Bronchial epithelial cell (primary cell): ENCODE measurements around the gene HYAL3. TPM values are rescaled to one million over a fixed set of nuclear protein-coding genes. Genes with fewer than 3 reads are reported as not detected.

Source experiments
- DNase-seq: peaks from one replicate; pipeline ENCODE4 v3.0.0-alpha.2; 2010; ENCODE audit warnings: low read depth
- FAIRE-seq: peaks from 2 replicates; lab custom pipeline; 2011; peaks lifted over from hg19 to GRCh38; lab: Jason Lieb, UNC
- H3K27me3 ChIP-seq: 2 replicates; pipeline ENCODE4 v1.5.1; 2011; ENCODE audit warnings: low read length; ENCODE audit not compliant: control insufficient read depth, insufficient read depth
- H3K36me3 ChIP-seq: 2 replicates; pipeline ENCODE4 v1.5.1; 2011; ENCODE audit warnings: low read length; ENCODE audit not compliant: control insufficient read depth, insufficient read depth
- H3K4me3 ChIP-seq: 2 replicates; pipeline ENCODE4 v1.5.1; 2011; ENCODE audit warnings: mild to moderate bottlenecking, low read depth, low read length, control low read depth
- CTCF ChIP-seq: IDR thresholded peaks from 2 replicates; pipeline ENCODE4 v1.5.1; 2011; ENCODE audit warnings: mild to moderate bottlenecking, moderate library complexity, low read length, control low read depth, inconsistent platforms; ENCODE audit not compliant: insufficient read depth, severe bottlenecking
- total RNA-seq: library from RNA; depleted of rRNA; stranded (reverse); fragments of >200 nt; gene quantifications from 2 replicates; pipeline ENCODE4 v1.2.1, GENCODE V29; 2014

HYAL3 gene
- total RNA-seq, 1 donor from 2014 or later: 6.6 TPM

GRCh38 chr3:50243543-50243895 is 55.7 kb downstream of the HYAL3 start:
- Histone ChIP-seq H3K27me3 (no peaks in the 10 kb centered on the region), H3K4me3 (no peak overlapping the region), H3K36me3 (peaks cover 11% of the 10 kb centered on the region)
- TF ChIP-seq CTCF: no peak
- no peak for DNase-seq
- FAIRE-seq: no peak

GRCh38 chr3:50242851-50243542 is 56.2 kb downstream of the HYAL3 start:
- FAIRE-seq (no peak), DNase-seq (no peak)
- no peak overlapping the region for H3K4me3 ChIP-seq
- peaks cover 11% of the 10 kb centered on the region for H3K36me3 ChIP-seq
- TF ChIP-seq CTCF: no peak
- H3K27me3 ChIP-seq: no peaks in the 10 kb centered on the region

Other genes with a start within 250 kb of the HYAL3 start
- gene RBM5, start 210.5 kb downstream of the HYAL3 start, total RNA-seq: 80.3 and 129 TPM in 2 replicates
- 35.5 and 76.0 TPM in 2 replicates for gene SEMA3F, start 144.1 kb downstream of the HYAL3 start, total RNA-seq
- 0.26 TPM in 1 of 2 replicates, not detected in the other for gene GNAT1, start 107.8 kb downstream of the HYAL3 start, total RNA-seq
- gene SLC38A3, start 94.1 kb downstream of the HYAL3 start, total RNA-seq: not detected in 2 replicates
- 97.9 and 129 TPM in 2 replicates for gene GNAI2, start 63.2 kb downstream of the HYAL3 start, total RNA-seq
- gene SEMA3B, start 30.3 kb downstream of the HYAL3 start, total RNA-seq: 2.3 and 7.1 TPM in 2 replicates
- gene LSMEM2, start 20.3 kb downstream of the HYAL3 start, total RNA-seq: under 0.01 TPM in 1 of 2 replicates, not detected in the other
- gene IFRD2, start 7.0 kb downstream of the HYAL3 start, total RNA-seq: 104 and 177 TPM in 2 replicates
- gene NAA80, start within 50 bp of the HYAL3 start, total RNA-seq: 1.3 and 2.0 TPM in 2 replicates
- 7.1 and 8.3 TPM in 2 replicates for gene HYAL1, start 4.2 kb upstream of the HYAL3 start, total RNA-seq
- 55.0 and 63.0 TPM in 2 replicates for gene HYAL2, start 23.3 kb upstream of the HYAL3 start, total RNA-seq
- gene TUSC2, start 28.8 kb upstream of the HYAL3 start, total RNA-seq: 21.9 and 23.3 TPM in 2 replicates
- gene RASSF1, start 41.4 kb upstream of the HYAL3 start, total RNA-seq: 15.5 and 25.5 TPM in 2 replicates
- 0.13 and 0.53 TPM in 2 replicates for gene ZMYND10, start 46.3 kb upstream of the HYAL3 start, total RNA-seq
- gene NPRL2, start 51.4 kb upstream of the HYAL3 start, total RNA-seq: 11.0 and 17.1 TPM in 2 replicates
- gene CYB561D2, start 51.5 kb upstream of the HYAL3 start, total RNA-seq: 18.9 and 22.1 TPM in 2 replicates
- gene TMEM115, start 60.1 kb upstream of the HYAL3 start, total RNA-seq: 19.7 and 22.8 TPM in 2 replicates
- gene CACNA2D2, start 204.2 kb upstream of the HYAL3 start, total RNA-seq: not detected in 2 replicates